GM12878 (cell line): ENCODE data around the gene B9D1. TPM values are rescaled to one million over a fixed set of nuclear protein-coding genes. Genes with fewer than 3 reads are reported as not detected.

ENCODE experiments used
- ATAC-seq: fragments of 200-7000 bp; cut with Tn5 transposase; 3 replicates; pipeline ENCODE4 v1.9.1; 2020; ENCODE audit warnings: mild to moderate bottlenecking, moderate library complexity
- Bru-seq: library from RNA; stranded (reverse); fragments of 400-500 nt; gene quantifications from one replicate; lab custom pipeline; 2021; lab: Mats Ljungman, UMichigan
- BruChase-seq, 2 experiments: library from RNA; stranded (reverse); fragments of 400-500 nt; gene quantifications; one replicate each; lab custom pipeline; 2021; lab: Mats Ljungman, UMichigan
- BruUV-seq: library from RNA; stranded (reverse); fragments of 400-500 nt; replicated peaks from 2 replicates; lab custom pipeline; 2021; lab: Mats Ljungman, UMichigan
- CTCF ChIA-PET: fragments of 300-600 bp; sonication (Branson Sonifier 250); formaldehyde crosslinking; extraction: SDS; loops from one replicate; lab custom pipeline; 2021; ENCODE audit warnings: inconsistent platforms; lab: Yijun Ruan, JAX
- POLR2A ChIA-PET: fragments of 350-600 bp; formaldehyde crosslinking; extraction: SDS; loops from one replicate; lab custom pipeline; 2021; ENCODE audit warnings: inconsistent platforms; lab: Charles Lee
- RAD21 ChIA-PET: fragments of 300-600 bp; sonication (Branson Sonifier 250); formaldehyde crosslinking; loops from one replicate; lab custom pipeline; 2023; ENCODE audit warnings: antibody characterized with exemption; ENCODE audit not compliant: unreplicated experiment; lab: Charles Lee
- SMC1A ChIA-PET: fragments of 300-600 bp; sonication (Branson Sonifier 250); formaldehyde crosslinking; loops from one replicate; lab custom pipeline; 2023; ENCODE audit not compliant: unreplicated experiment, uncharacterized antibody; lab: Charles Lee
- DNase-seq: peaks from one replicate; pipeline ENCODE4 v3.0.0-alpha.2; 2011; ENCODE audit warnings: low read depth, low spot score
- FAIRE-seq: peaks from 3 replicates; lab custom pipeline; 2011; peaks lifted over from hg19 to GRCh38; lab: Jason Lieb, UNC
- H2AFZ ChIP-seq: 2 replicates; pipeline ENCODE4 v1.6.0; 2011; ENCODE audit warnings: low read depth, low read length, control low read depth; ENCODE audit not compliant: control insufficient read depth
- H3K27ac ChIP-seq: 2 replicates; pipeline ENCODE4 v1.5.1; 2011; ENCODE audit warnings: control low read depth; ENCODE audit not compliant: control insufficient read depth, insufficient read depth
- H3K27me3 ChIP-seq, 2 experiments: replicated peaks in 1 of 2; 2 replicates each; pipeline versions ENCODE4 v1.6.0 to v1.6.1; 2011; ENCODE audit warnings: low read length in 1 of 2; ENCODE audit not compliant: control insufficient read depth in 2 of 2, insufficient read depth in 2 of 2
- H3K36me3 ChIP-seq, 2 experiments: 2 replicates each; pipeline ENCODE4 v1.5.1; 2011; ENCODE audit warnings: low read length in 1 of 2; ENCODE audit not compliant: control insufficient read depth in 2 of 2, insufficient read depth in 2 of 2
- H3K4me1 ChIP-seq: 2 replicates; pipeline ENCODE4 v1.6.1; 2011; ENCODE audit warnings: mild to moderate bottlenecking, low read length, moderate library complexity, mixed read lengths; ENCODE audit not compliant: control insufficient read depth, insufficient read depth
- H3K4me2 ChIP-seq: 2 replicates; pipeline ENCODE4 v1.6.0; 2011; ENCODE audit warnings: control low read depth; ENCODE audit not compliant: control insufficient read depth, insufficient read depth
- H3K4me3 ChIP-seq: fragments of 200-600 bp; sonication (generic); 2 replicates; pipeline ENCODE4 v1.5.1; 2016
- H3K79me2 ChIP-seq: 2 replicates; pipeline ENCODE4 v1.6.0; 2011; ENCODE audit warnings: low read length; ENCODE audit not compliant: control insufficient read depth, insufficient read depth
- H3K9ac ChIP-seq: 2 replicates; pipeline ENCODE4 v1.8.0; 2011; ENCODE audit warnings: low read length, control low read depth, mixed read lengths; ENCODE audit not compliant: control insufficient read depth, insufficient read depth
- H3K9me3 ChIP-seq: replicated peaks from 3 replicates; pipeline ENCODE4 v1.5.1; 2011; ENCODE audit warnings: mild to moderate bottlenecking, low read length; ENCODE audit not compliant: control insufficient read depth, insufficient read depth
- H4K20me1 ChIP-seq: 2 replicates; pipeline ENCODE4 v1.6.0; 2011; ENCODE audit not compliant: control insufficient read depth, insufficient read depth
- BMI1 ChIP-seq: fragments of 450-650 bp; IDR thresholded peaks from 2 replicates; pipeline ENCODE4 v1.6.1; 2016; ENCODE audit warnings: mild to moderate bottlenecking, moderate library complexity, borderline replicate concordance
- EGR1 ChIP-seq, 2 experiments: IDR thresholded peaks; 1 replicate in 1 of 2; 2 replicates in 1 of 2; pipeline ENCODE4 v1.6.1; 2011 to 2012; ENCODE audit warnings: low read depth in 2 of 2, low read length in 2 of 2, borderline replicate concordance in 1 of 2, mild to moderate bottlenecking in 1 of 2, moderate library complexity in 1 of 2
- HCFC1 ChIP-seq: fragments of 150-350 bp; IDR thresholded peaks from 2 replicates; pipeline ENCODE4 v1.6.1; 2014; ENCODE audit warnings: low read length
- HDGF ChIP-seq: fragments of 450-650 bp; IDR thresholded peaks from 2 replicates; pipeline ENCODE4 v1.6.1; 2016; ENCODE audit warnings: antibody characterized with exemption
- MEF2A ChIP-seq: IDR thresholded peaks from 2 replicates; pipeline ENCODE4 v1.6.1; 2011; ENCODE audit warnings: low read depth, mild to moderate bottlenecking, low read length, moderate library complexity; ENCODE audit not compliant: insufficient read depth
- NFYA ChIP-seq: IDR thresholded peaks from 2 replicates; pipeline ENCODE4 v1.6.1; 2011; ENCODE audit warnings: low read depth, mild to moderate bottlenecking, low read length, improper control_type of control experiment, borderline replicate concordance
- NR2F1 ChIP-seq: fragments of 450-650 bp; conservative IDR thresholded peaks from 2 replicates; pipeline ENCODE4 v1.6.1; 2017; ENCODE audit warnings: mild to moderate bottlenecking
- SUPT20H ChIP-seq: IDR thresholded peaks from 2 replicates; pipeline ENCODE4 v1.6.1; 2011; ENCODE audit warnings: low read depth, mild to moderate bottlenecking, low read length, moderate library complexity, borderline replicate concordance; ENCODE audit not compliant: control insufficient read depth
- SUZ12 ChIP-seq: fragments of 200-600 bp; sonication (generic); IDR thresholded peaks from one replicate; pipeline ENCODE4 v1.6.1; 2018; ENCODE audit warnings: antibody characterized with exemption, mild to moderate bottlenecking; ENCODE audit not compliant: unreplicated experiment
- TCF12 ChIP-seq: IDR thresholded peaks from 2 replicates; pipeline ENCODE4 v1.6.1; 2011; ENCODE audit warnings: low read depth, mild to moderate bottlenecking, low read length
- WGBS: methylation state at CpG from one replicate; pipeline ENCODE4 v1.1.6; 2016; ENCODE audit warnings: low lambda C conversion rate; ENCODE audit not compliant: insufficient replicate concordance, insufficient coverage; ENCODE audit errors: missing lambda C conversion rate; 5-methylcytosine and 5-hydroxymethylcytosine counted together
- in situ Hi-C: fragments of 300-500 bp; cut with MboI; formaldehyde crosslinking; loops from 9 replicates; pipeline ENCODE4 v1.14.3; 2018; ENCODE audit warnings: mixed read lengths
- intact Hi-C: fragments of 100-400 bp; cut with micrococcal nuclease; formaldehyde crosslinking; loops from one replicate; pipeline ENCODE4 v1.14.2; 2022; ENCODE audit not compliant: unreplicated experiment
- long read RNA-seq, 2 experiments: library from polyadenylated mRNA; unstranded; transcript quantifications; one replicate each; pipeline ENCODE4 v2.0.0, GENCODE V29; 2019 to 2020
- polyA minus RNA-seq, 3 experiments: library from RNA; depleted of rRNA, polyadenylated mRNA; stranded (reverse); fragments of >200 nt; gene quantifications; 2 replicates each; pipeline ENCODE4 v1.2.3, GENCODE V29; 2011
- polyA plus RNA-seq, 11 experiments: library from polyadenylated mRNA; depleted of rRNA in 4 of 11; unstranded in 6 of 11; stranded (reverse) in 5 of 11; fragments of >200 nt; fragmentation: Nextera tagmentation in 4 of 11; fragmentation: Illumina TruSeq in 1 of 11; extraction: Ambion mirVana in 4 of 11; extraction: Trizol in 1 of 11; gene quantifications; 1 replicate in 1 of 11; 2 replicates in 10 of 11; pipeline versions ENCODE4 v1.2.1 to v1.2.3, GENCODE V29; 2011 to 2016; ENCODE audit warnings: inconsistent platforms in 2 of 11, missing spikeins in 2 of 11, low read depth in 1 of 11
- total RNA-seq, 4 experiments: library from RNA; depleted of rRNA in 3 of 4; stranded (reverse); fragments of >200 nt in 3 of 4; fragmentation: Illumina TruSeq in 1 of 4; extraction: Trizol in 1 of 4; gene quantifications; 2 replicates each; pipeline versions ENCODE4 v1.2.1 to v1.2.3, GENCODE V29; 2013 to 2021
- TF ChIP-seq, protein P1 (sequence below): fragments of 450-650 bp; conservative IDR thresholded peaks from 2 replicates; pipeline ENCODE4 v1.6.1; 2017; ENCODE audit warnings: mild to moderate bottlenecking, moderate library complexity
- TF ChIP-seq, protein P2 (sequence below), 3 experiments: IDR thresholded peaks in 2 of 3; conservative IDR thresholded peaks in 1 of 3; 2 replicates each; pipeline ENCODE4 v1.5.1; 2011; ENCODE audit warnings: low read depth in 3 of 3, low read length in 3 of 3, mild to moderate bottlenecking in 3 of 3, control low read depth in 2 of 3, moderate library complexity in 2 of 3, inconsistent platforms in 1 of 3, mixed read lengths in 1 of 3; ENCODE audit not compliant: control insufficient read depth in 2 of 3, insufficient read depth in 1 of 3; ENCODE audit errors: extremely low read depth in 1 of 3

Gene B9D1, protein sequence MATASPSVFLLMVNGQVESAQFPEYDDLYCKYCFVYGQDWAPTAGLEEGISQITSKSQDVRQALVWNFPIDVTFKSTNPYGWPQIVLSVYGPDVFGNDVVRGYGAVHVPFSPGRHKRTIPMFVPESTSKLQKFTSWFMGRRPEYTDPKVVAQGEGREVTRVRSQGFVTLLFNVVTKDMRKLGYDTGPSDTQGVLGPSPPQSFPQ
- total RNA-seq (2013; cell fraction: nucleolus; rRNA removed) = 11.3 and 12.0 TPM in 2 replicates
- total RNA-seq (2014; rRNA removed) = 8.3 and 9.4 TPM in 2 replicates
- total RNA-seq (2014; rRNA removed; fragmentation: Illumina TruSeq; extraction: Trizol) = 4.5 and 5.9 TPM in 2 replicates
- total RNA-seq (2021) = 8.1 and 9.5 TPM in 2 replicates
- 12.7 TPM for polyA plus RNA-seq (2011; ENCODE audit: low read depth)
- polyA plus RNA-seq (2011; rRNA removed) = 5.0 and 10.4 TPM in 2 replicates
- polyA plus RNA-seq (2011; cell fraction: cytosol; rRNA removed) = 15.0 TPM in 2 replicates
- 14.0 and 16.5 TPM in 2 replicates for polyA plus RNA-seq (2011; cell fraction: nucleus; rRNA removed)
- polyA plus RNA-seq (2012) = 8.7 and 8.9 TPM in 2 replicates
- 4.9 and 8.7 TPM in 2 replicates for polyA plus RNA-seq (2014; fragmentation: Illumina TruSeq; extraction: Trizol)
- polyA plus RNA-seq (2014; fragmentation: Nextera tagmentation; extraction: Ambion mirVana) = 10 to 100 TPM in 1 of 2 experiments, 1 to 10 TPM in 1; 8.2 to 10.2 TPM
- polyA plus RNA-seq (2014; rRNA removed) = 11.8 and 14.9 TPM in 2 replicates
- 10 to 100 TPM; 16.4 to 18.3 TPM for polyA plus RNA-seq (2016; fragmentation: Nextera tagmentation; extraction: Ambion mirVana)
- 6.3 and 9.0 TPM in 2 replicates for polyA minus RNA-seq (2011; rRNA and poly(A)+ RNA removed)
- 1.5 and 3.7 TPM in 2 replicates for polyA minus RNA-seq (2011; cell fraction: cytosol; rRNA and poly(A)+ RNA removed)
- 2.9 and 5.4 TPM in 2 replicates for polyA minus RNA-seq (2011; cell fraction: nucleus; rRNA and poly(A)+ RNA removed)
- percentile 50 among the genes with signal in this experiment for Bru-seq, nascent RNA
- BruChase-seq, experiment 1, labeled RNA remaining after a 6-hour chase = percentile 32 among the genes with signal in this experiment
- percentile 35 among the genes with signal in this experiment for BruChase-seq, experiment 2, labeled RNA remaining after a 2-hour chase
- long read RNA-seq, experiment 1, partial matches to known transcripts = 0 of 2 reads
- long read RNA-seq, experiment 1, other reads (novel, unspliced or antisense) = 0 of 2 reads
- long read RNA-seq, experiment 2, partial matches to known transcripts = 0 of 6 reads
- long read RNA-seq, experiment 2, other reads (novel, unspliced or antisense) = 0 of 6 reads

DNA sequence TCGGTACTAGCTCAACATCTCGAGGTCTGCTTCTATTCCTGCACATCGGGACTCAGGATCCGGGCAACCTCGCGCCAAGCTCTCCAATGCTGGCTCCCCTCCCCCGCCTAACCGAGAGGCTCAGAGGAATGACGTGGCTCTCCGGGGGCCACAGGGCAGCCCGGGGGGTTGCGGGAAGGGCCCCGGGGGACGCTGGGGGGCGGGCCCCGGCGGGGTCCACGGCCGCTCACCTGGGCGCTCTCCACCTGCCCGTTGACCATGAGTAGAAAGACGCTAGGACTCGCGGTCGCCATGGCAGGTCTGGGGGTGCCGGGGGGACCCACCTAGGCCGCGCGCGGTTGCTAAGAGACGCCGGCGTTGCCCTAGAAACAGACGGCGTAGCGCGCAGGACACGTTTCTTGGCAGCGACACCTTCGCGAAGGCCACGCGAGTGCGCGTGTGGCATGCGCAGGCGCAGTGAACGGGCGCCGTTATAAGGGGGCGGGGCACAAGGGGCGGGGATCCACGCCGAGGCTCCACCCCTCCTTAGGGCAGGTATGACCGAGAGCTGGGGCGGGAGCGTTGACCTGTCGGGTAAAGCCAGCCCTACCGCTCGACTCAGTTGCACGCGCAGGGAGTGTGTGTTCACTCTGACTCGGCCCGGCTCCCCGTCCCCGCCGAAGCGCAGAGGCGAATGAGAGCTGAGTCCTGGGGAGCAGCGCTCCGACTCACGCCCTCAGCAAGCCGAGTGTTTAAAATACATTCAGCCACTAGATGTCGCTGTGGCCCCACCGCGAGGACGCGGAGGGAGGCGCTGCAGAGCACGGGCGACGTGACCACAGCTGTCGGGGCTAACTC is at the start of gene B9D1:
Gene B9D1 (minus strand): TSS at position 447 of the 837 bp plus-strand sequence. CDS start 154 bp downstream, at position 293.
- ChIA-PET SMC1A (interaction anchor here (0.7 to 2.2 kb wide), 12 partner anchors 8 to 403 kb away, joined by 3 to 10 read pairs (median 3); partner anchors contain the start of gene MAPK7), RAD21 (interaction anchor here (0.8 to 4.4 kb wide), 15 partner anchors 8 to 405 kb away, joined by 3 to 35 read pairs (median 4); partner anchors contain the start of gene MAPK7), CTCF (interaction anchor here (0.6 to 4.6 kb wide), 37 partner anchors 8 to 1346 kb away, joined by 3 to 66 read pairs (median 4); partner anchors contain the start of gene MAPK7), POLR2A (interaction anchor here (0.6 to 1.1 kb wide), 4 partner anchors 15 to 548 kb away, joined by 3 to 5 read pairs (median 3); partner anchors contain the start of gene MAPK7)
- peak; percentile 73 for DNase-seq
- no peaks in the 10 kb centered on the region for H3K36me3 ChIP-seq
- in situ Hi-C loops (loop anchor here (5.0 kb wide), 1 partner anchor 85 kb away; no protein-coding TSS in a partner anchor), intact Hi-C loops (loop anchor here (1.0 to 10.0 kb wide), 5 partner anchors 85 to 404 kb away; partner anchors contain the start of gene ALDH3A2)
- H3K27ac ChIP-seq = no peak within 1 kb of the TSS
- H3K4me1 ChIP-seq = peaks cover 7% of the 10 kb centered on the region
- H3K9ac ChIP-seq = peak within 1 kb of the TSS; percentile 32
- H3K27me3 ChIP-seq = no peaks in the 10 kb centered on the region; a peak in 2 of 4 replicates
- no peaks in the 10 kb centered on the region for H3K79me2 ChIP-seq
- ATAC-seq = peak; percentile 95
- H3K4me3 ChIP-seq = peak within 1 kb of the TSS; percentile 85
- H4K20me1 ChIP-seq = no peaks in the 10 kb centered on the region
- FAIRE-seq = peak; percentile 89
- H2AFZ ChIP-seq = peak within 1 kb of the TSS; percentile 98
- under 1% methylated on average over 73 of the region's 83 CpGs for WGBS
- no peaks in the 10 kb centered on the region for H3K9me3 ChIP-seq
- no TSS peak for BruUV-seq
- peak within 1 kb of the TSS; percentile 97 for H3K4me2 ChIP-seq
- TF ChIP-seq EGR1 (IDR thresholded peaks at IDR 0.05; ENCODE audit: borderline replicate concordance in 1 of 2, low read depth in 2 of 2, low read length in 2 of 2) (no peak), BMI1 (peak; percentile 95), HCFC1 (peak; percentile 56), SUZ12 (no peak), MEF2A (no peak), TCF12 (0 out of 2 replicates have a peak, but pooled peaks have one; percentile 54), NFYA (no peak), NR2F1 (0 out of 2 replicates have a peak, but pooled peaks have one; percentile 10), HDGF (no peak; the same call in 1 of the 2 replicates), SUPT20H (no peak)
- TF ChIP-seq, protein P1, sequence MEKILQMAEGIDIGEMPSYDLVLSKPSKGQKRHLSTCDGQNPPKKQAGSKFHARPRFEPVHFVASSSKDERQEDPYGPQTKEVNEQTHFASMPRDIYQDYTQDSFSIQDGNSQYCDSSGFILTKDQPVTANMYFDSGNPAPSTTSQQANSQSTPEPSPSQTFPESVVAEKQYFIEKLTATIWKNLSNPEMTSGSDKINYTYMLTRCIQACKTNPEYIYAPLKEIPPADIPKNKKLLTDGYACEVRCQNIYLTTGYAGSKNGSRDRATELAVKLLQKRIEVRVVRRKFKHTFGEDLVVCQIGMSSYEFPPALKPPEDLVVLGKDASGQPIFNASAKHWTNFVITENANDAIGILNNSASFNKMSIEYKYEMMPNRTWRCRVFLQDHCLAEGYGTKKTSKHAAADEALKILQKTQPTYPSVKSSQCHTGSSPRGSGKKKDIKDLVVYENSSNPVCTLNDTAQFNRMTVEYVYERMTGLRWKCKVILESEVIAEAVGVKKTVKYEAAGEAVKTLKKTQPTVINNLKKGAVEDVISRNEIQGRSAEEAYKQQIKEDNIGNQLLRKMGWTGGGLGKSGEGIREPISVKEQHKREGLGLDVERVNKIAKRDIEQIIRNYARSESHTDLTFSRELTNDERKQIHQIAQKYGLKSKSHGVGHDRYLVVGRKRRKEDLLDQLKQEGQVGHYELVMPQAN = peak; percentile 34; the same call in 1 of the 2 replicates
- TF ChIP-seq, protein P2, sequence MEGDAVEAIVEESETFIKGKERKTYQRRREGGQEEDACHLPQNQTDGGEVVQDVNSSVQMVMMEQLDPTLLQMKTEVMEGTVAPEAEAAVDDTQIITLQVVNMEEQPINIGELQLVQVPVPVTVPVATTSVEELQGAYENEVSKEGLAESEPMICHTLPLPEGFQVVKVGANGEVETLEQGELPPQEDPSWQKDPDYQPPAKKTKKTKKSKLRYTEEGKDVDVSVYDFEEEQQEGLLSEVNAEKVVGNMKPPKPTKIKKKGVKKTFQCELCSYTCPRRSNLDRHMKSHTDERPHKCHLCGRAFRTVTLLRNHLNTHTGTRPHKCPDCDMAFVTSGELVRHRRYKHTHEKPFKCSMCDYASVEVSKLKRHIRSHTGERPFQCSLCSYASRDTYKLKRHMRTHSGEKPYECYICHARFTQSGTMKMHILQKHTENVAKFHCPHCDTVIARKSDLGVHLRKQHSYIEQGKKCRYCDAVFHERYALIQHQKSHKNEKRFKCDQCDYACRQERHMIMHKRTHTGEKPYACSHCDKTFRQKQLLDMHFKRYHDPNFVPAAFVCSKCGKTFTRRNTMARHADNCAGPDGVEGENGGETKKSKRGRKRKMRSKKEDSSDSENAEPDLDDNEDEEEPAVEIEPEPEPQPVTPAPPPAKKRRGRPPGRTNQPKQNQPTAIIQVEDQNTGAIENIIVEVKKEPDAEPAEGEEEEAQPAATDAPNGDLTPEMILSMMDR (IDR thresholded peaks at IDR 0.05 in 2 of 3, conservative IDR thresholded peaks at IDR 0.05 in 1 of 3; ENCODE audit: control insufficient read depth in 2 of 3, extremely low read depth in 1 of 3, insufficient read depth in 1 of 3, low read depth in 3 of 3, low read length in 3 of 3) = peak; percentile 91 to 99 (median 92)
